ENCODE measurements around the gene TBCD.

The TBCD gene

GRCh38 chr17:82830249-82830661 is 78.4 kb downstream of the TBCD start:
- TF ChIP-seq POLR2AphosphoS5 (IDR thresholded peaks at IDR 0.05; ENCODE audit: borderline replicate concordance, low read depth, low read length) (no peak), FOXP2 (optimal IDR thresholded peaks at IDR 0.05; ENCODE audit: control extremely low read depth, extremely low read length, insufficient read depth) (no peak)
- Histone ChIP-seq H3K27ac (no peak overlapping the region), H3K4me3 (no peak overlapping the region), H3K9ac (ENCODE audit: insufficient read length) (no peak overlapping the region), H3K9me3 (ENCODE audit: low read depth, low read length) (no peaks in the 10 kb centered on the region), H3K36me3 (ENCODE audit: insufficient read depth, low read length) (peaks cover 20% of the 10 kb centered on the region)
- DNase-seq (ENCODE audit: low read depth, low spot score) = no peak

GRCh38 chr17:82831041-82831817 is 79.4 kb downstream of the TBCD start:
- Histone ChIP-seq H3K4me3 (no peak overlapping the region), H3K9ac (ENCODE audit: insufficient read length) (no peak overlapping the region), H3K27ac (no peak overlapping the region), H3K36me3 (ENCODE audit: insufficient read depth, low read length) (peaks cover 20% of the 10 kb centered on the region), H3K9me3 (ENCODE audit: low read depth, low read length) (no peaks in the 10 kb centered on the region)
- DNase-seq (ENCODE audit: low read depth, low spot score) = no peak
- TF ChIP-seq EZH2 (IDR thresholded peaks at IDR 0.05) = no peak
- no peak for TF ChIP-seq POLR2AphosphoS5 (IDR thresholded peaks at IDR 0.05; ENCODE audit: borderline replicate concordance, low read depth, low read length)
- TF ChIP-seq FOXP2 (optimal IDR thresholded peaks at IDR 0.05; ENCODE audit: control extremely low read depth, extremely low read length, insufficient read depth) = no peak

- no peak for TF ChIP-seq POLR2AphosphoS5 (IDR thresholded peaks at IDR 0.05; ENCODE audit: borderline replicate concordance, low read depth, low read length)
- H3K4me3 ChIP-seq = no peak overlapping the region
- no peak overlapping the region for H3K27ac ChIP-seq
- no peak for DNase-seq (ENCODE audit: low read depth, low spot score)
- no peaks in the 10 kb centered on the region for H3K9me3 ChIP-seq (ENCODE audit: low read depth, low read length)
- no peak overlapping the region for H3K9ac ChIP-seq (ENCODE audit: insufficient read length)
- peaks cover 20% of the 10 kb centered on the region for H3K36me3 ChIP-seq (ENCODE audit: insufficient read depth, low read length)
These were observed 79.9 kb downstream of the TBCD start for GRCh38 chr17:82831818-82832200.

GRCh38 chr17:82832411-82832810 is 80.5 kb downstream of the TBCD start:
- H3K4me3 ChIP-seq = no peak overlapping the region
- no peaks in the 10 kb centered on the region for H3K9me3 ChIP-seq (ENCODE audit: low read depth, low read length)
- H3K36me3 ChIP-seq (ENCODE audit: insufficient read depth, low read length) = peaks cover 15% of the 10 kb centered on the region
- no peak for DNase-seq (ENCODE audit: low read depth, low spot score)
- H3K27ac ChIP-seq = no peak overlapping the region
- no peak overlapping the region for H3K9ac ChIP-seq (ENCODE audit: insufficient read length)
- TF ChIP-seq FOXP2 (optimal IDR thresholded peaks at IDR 0.05; ENCODE audit: control extremely low read depth, extremely low read length, insufficient read depth) = no peak
- TF ChIP-seq EZH2 (IDR thresholded peaks at IDR 0.05) = no peak
- TF ChIP-seq POLR2AphosphoS5 (IDR thresholded peaks at IDR 0.05; ENCODE audit: borderline replicate concordance, low read depth, low read length) = no peak

GRCh38 chr17:82832881-82833475 is 81.1 kb downstream of the TBCD start:
- DNase-seq (ENCODE audit: low read depth, low spot score) = no peak
- Histone ChIP-seq H3K9ac (ENCODE audit: insufficient read length) (no peak overlapping the region), H3K36me3 (ENCODE audit: insufficient read depth, low read length) (peaks cover 10% of the 10 kb centered on the region; the same call in 1 of the 2 replicates), H3K4me3 (no peak overlapping the region), H3K27ac (no peak overlapping the region), H3K9me3 (ENCODE audit: low read depth, low read length) (no peaks in the 10 kb centered on the region)
- no peak for TF ChIP-seq EZH2 (IDR thresholded peaks at IDR 0.05)
- no peak for TF ChIP-seq FOXP2 (optimal IDR thresholded peaks at IDR 0.05; ENCODE audit: control extremely low read depth, extremely low read length, insufficient read depth)
- no peak for TF ChIP-seq POLR2AphosphoS5 (IDR thresholded peaks at IDR 0.05; ENCODE audit: borderline replicate concordance, low read depth, low read length)

- Histone ChIP-seq H3K36me3 (ENCODE audit: insufficient read depth, low read length) (no peaks in the 10 kb centered on the region; the same call in 1 of the 2 replicates), H3K4me3 (no peak overlapping the region), H3K9ac (ENCODE audit: insufficient read length) (no peak overlapping the region), H3K9me3 (ENCODE audit: low read depth, low read length) (no peaks in the 10 kb centered on the region), H3K27ac (no peak overlapping the region)
- TF ChIP-seq POLR2AphosphoS5 (IDR thresholded peaks at IDR 0.05; ENCODE audit: borderline replicate concordance, low read depth, low read length) (no peak), EZH2 (IDR thresholded peaks at IDR 0.05) (no peak), FOXP2 (optimal IDR thresholded peaks at IDR 0.05; ENCODE audit: control extremely low read depth, extremely low read length, insufficient read depth) (no peak)
- DNase-seq (ENCODE audit: low read depth, low spot score) = no peak
These were observed 83.3 kb downstream of the TBCD start for GRCh38 chr17:82835122-82835521.

GRCh38 chr17:82835766-82836512 is 84.1 kb downstream of the TBCD start:
- Histone ChIP-seq H3K4me3 (no peak overlapping the region), H3K9ac (ENCODE audit: insufficient read length) (no peak overlapping the region), H3K27ac (no peak overlapping the region; the same call in 1 of the 2 replicates), H3K36me3 (ENCODE audit: insufficient read depth, low read length) (no peaks in the 10 kb centered on the region; the same call in 1 of the 2 replicates), H3K9me3 (ENCODE audit: low read depth, low read length) (no peaks in the 10 kb centered on the region)
- no peak for DNase-seq (ENCODE audit: low read depth, low spot score)
- no peak for TF ChIP-seq EZH2 (IDR thresholded peaks at IDR 0.05)
- no peak for TF ChIP-seq FOXP2 (optimal IDR thresholded peaks at IDR 0.05; ENCODE audit: control extremely low read depth, extremely low read length, insufficient read depth)
- TF ChIP-seq POLR2AphosphoS5 (IDR thresholded peaks at IDR 0.05; ENCODE audit: borderline replicate concordance, low read depth, low read length) = no peak

GRCh38 chr17:82836823-82837357 is 85.0 kb downstream of the TBCD start:
- H3K36me3 ChIP-seq (ENCODE audit: insufficient read depth, low read length) = no peaks in the 10 kb centered on the region; the same call in 1 of the 2 replicates

More at GRCh38 chr17:82836823-82837357, 85.0 kb downstream of the TBCD start:
- TF ChIP-seq POLR2AphosphoS5 (IDR thresholded peaks at IDR 0.05; ENCODE audit: borderline replicate concordance, low read depth, low read length) (no peak), EZH2 (IDR thresholded peaks at IDR 0.05) (no peak), FOXP2 (optimal IDR thresholded peaks at IDR 0.05; ENCODE audit: control extremely low read depth, extremely low read length, insufficient read depth) (no peak)
- Histone ChIP-seq H3K4me3 (no peak overlapping the region), H3K9ac (ENCODE audit: insufficient read length) (no peak overlapping the region), H3K9me3 (ENCODE audit: low read depth, low read length) (no peaks in the 10 kb centered on the region), H3K27ac (no peak overlapping the region)
- DNase-seq (ENCODE audit: low read depth, low spot score) = no peak
